ENCODE results near the gene CSGALNACT2. TPM values are rescaled to one million over a fixed set of nuclear protein-coding genes. Genes with fewer than 3 reads are reported as not detected.

CSGALNACT2 gene
- total RNA-seq, 1 donor from 2014 or later = 14.8 TPM

DNA sequence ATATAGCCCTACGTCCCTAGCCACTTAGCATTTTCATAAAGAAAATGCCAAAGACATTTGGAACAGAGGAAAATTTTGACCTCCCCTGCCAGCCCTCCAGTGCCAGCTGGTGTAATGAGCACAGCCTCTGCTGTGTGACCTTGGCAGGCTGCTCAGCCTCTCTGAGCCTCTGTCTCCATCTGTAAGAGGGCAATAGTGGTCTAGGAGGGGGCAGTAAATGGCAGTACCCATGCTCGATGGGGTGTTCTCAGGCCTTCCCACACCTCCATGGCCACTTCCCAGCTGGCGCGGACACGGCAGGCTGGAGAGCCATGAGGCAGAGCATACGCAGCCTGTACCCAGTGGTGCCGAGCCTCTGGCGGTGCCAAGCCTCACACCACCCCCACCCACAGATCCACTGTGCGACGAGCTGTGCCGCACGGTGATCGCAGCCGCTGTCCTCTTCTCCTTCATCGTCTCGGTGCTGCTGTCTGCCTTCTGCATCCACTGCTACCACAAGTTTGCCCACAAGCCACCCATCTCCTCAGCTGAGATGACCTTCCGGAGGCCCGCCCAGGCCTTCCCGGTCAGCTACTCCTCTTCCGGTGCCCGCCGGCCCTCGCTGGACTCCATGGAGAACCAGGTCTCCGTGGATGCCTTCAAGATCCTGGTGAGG lies 24.0 kb upstream of the CSGALNACT2 start:
- DNase-seq (ENCODE audit: low spot score in 2 of 2, unreplicated experiment in 2 of 2) = no peak
- H3K9me3 Mint-ChIP-seq = no peaks in the 10 kb centered on the region
- peaks cover 4% of the 10 kb centered on the region for H3K4me1 Mint-ChIP-seq
- peaks cover 4% of the 10 kb centered on the region for H3K27me3 Mint-ChIP-seq (ENCODE audit: low read depth)
- H3K27ac Mint-ChIP-seq = no peak overlapping the region
- H3K4me3 Mint-ChIP-seq = no peak overlapping the region
- H3K36me3 Mint-ChIP-seq = no peaks in the 10 kb centered on the region
- TF ChIP-seq, protein P1, sequence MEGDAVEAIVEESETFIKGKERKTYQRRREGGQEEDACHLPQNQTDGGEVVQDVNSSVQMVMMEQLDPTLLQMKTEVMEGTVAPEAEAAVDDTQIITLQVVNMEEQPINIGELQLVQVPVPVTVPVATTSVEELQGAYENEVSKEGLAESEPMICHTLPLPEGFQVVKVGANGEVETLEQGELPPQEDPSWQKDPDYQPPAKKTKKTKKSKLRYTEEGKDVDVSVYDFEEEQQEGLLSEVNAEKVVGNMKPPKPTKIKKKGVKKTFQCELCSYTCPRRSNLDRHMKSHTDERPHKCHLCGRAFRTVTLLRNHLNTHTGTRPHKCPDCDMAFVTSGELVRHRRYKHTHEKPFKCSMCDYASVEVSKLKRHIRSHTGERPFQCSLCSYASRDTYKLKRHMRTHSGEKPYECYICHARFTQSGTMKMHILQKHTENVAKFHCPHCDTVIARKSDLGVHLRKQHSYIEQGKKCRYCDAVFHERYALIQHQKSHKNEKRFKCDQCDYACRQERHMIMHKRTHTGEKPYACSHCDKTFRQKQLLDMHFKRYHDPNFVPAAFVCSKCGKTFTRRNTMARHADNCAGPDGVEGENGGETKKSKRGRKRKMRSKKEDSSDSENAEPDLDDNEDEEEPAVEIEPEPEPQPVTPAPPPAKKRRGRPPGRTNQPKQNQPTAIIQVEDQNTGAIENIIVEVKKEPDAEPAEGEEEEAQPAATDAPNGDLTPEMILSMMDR (IDR thresholded peaks at IDR 0.05; ENCODE audit: unreplicated experiment) = no peak

DNA sequence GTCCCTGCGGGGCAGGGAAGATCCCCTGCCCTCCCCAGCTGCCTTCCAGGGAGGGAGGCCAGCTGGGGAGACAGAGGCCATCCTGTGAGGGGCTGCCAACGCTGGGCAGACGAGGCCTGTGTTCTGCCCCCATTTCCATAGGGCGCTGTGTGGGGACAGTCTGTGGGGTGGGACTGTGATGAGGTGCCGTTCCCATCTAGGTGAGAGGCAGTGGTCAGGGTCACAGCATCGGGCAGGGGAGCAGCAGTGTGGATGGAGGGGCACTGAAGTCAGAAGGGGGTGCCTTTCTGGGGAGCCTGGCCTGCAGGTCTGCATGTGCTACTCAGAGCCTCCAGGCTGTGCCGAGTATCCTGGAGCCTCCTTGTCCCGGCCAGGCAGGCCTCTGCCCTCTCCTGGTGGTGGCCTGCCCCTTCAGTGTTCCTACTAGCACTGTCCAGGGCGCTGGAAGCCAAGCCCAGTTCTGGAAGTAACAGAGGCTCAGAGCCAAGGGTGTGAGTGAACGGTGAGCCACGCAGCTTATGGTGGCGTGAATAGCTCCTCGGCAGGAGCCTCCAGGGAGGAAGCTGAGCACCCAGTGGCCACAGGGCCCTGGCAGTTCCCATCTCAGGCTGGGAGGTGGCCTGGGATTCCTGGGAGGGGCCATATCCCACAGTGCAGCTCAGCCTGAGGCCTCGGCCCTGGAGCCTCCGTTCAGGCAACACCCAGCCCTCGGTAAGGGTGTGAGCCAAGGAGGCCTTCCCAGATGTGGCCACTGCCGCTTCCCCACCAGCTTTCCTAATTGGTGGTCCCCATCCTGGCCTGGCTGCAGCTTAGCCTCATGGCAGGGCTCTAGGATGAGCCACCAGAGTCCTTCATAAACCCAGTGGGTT lies 23.3 kb upstream of the CSGALNACT2 start:
- Mint-ChIP-seq H3K36me3 (no peaks in the 10 kb centered on the region), H3K4me3 (no peak overlapping the region), H3K27me3 (ENCODE audit: low read depth) (peaks cover 4% of the 10 kb centered on the region), H3K4me1 (peaks cover 4% of the 10 kb centered on the region), H3K27ac (no peak overlapping the region), H3K9me3 (no peaks in the 10 kb centered on the region)
- DNase-seq (ENCODE audit: low spot score in 2 of 2, unreplicated experiment in 2 of 2) = no peak
- TF ChIP-seq, protein P1 (IDR thresholded peaks at IDR 0.05; ENCODE audit: unreplicated experiment) = no peak

DNA sequence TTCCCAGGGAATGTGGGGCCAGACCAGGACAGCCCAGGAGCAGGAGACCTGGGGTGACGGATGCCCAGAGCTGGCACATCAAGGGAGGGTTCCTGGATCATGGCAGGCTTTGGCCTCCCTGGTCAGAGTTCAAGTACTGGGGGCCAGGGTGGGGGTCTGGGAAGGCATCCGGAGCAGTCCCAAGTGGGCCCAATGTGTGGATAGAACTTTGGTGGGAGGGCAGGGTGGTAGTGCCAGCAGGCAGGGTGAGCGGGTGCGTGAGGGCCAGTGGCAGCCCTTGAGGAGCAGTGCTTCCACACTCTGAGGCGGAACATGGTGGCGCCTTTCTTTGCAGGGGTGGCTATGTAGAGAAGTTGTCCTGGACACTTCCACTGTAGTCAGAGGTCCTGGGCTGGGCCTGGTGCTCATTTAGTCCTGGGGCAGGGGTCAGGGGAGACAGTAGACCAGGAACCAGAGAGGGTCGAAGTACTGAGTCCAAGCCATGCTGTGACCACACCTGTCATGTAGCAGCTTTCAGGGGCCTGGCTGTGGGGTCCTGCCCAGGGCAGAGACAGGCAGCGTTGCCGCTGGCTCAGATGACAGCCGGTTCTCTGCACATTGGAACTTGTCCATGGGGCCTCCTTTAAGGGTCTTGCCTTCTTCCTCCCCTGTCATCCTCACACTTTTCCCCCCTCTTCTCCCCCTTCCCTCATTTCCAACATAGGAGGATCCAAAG lies 22.2 kb upstream of the CSGALNACT2 start:
- no peak overlapping the region for H3K27ac Mint-ChIP-seq
- no peaks in the 10 kb centered on the region for H3K4me1 Mint-ChIP-seq
- no peaks in the 10 kb centered on the region for H3K36me3 Mint-ChIP-seq
- TF ChIP-seq, protein P1 (IDR thresholded peaks at IDR 0.05; ENCODE audit: unreplicated experiment) = no peak
- H3K9me3 Mint-ChIP-seq = no peaks in the 10 kb centered on the region
- H3K27me3 Mint-ChIP-seq (ENCODE audit: low read depth) = peaks cover 4% of the 10 kb centered on the region
- no peak overlapping the region for H3K4me3 Mint-ChIP-seq
- no peak for DNase-seq (ENCODE audit: low spot score in 2 of 2, unreplicated experiment in 2 of 2)

- peaks cover 4% of the 10 kb centered on the region for H3K27me3 Mint-ChIP-seq (ENCODE audit: low read depth)
- DNase-seq (ENCODE audit: low spot score in 2 of 2, unreplicated experiment in 2 of 2) = no peak
- no peaks in the 10 kb centered on the region for H3K9me3 Mint-ChIP-seq
- no peaks in the 10 kb centered on the region for H3K4me1 Mint-ChIP-seq
- TF ChIP-seq, protein P1 (IDR thresholded peaks at IDR 0.05; ENCODE audit: unreplicated experiment) = no peak
- no peaks in the 10 kb centered on the region for H3K36me3 Mint-ChIP-seq
- H3K27ac Mint-ChIP-seq = no peak overlapping the region
- H3K4me3 Mint-ChIP-seq = no peak overlapping the region
These were observed 21.6 kb upstream of the CSGALNACT2 start for GRCh38 chr10:43116596-43116995.

- DNase-seq (ENCODE audit: low spot score in 2 of 2, unreplicated experiment in 2 of 2) = no peak
- Mint-ChIP-seq H3K36me3 (no peaks in the 10 kb centered on the region), H3K4me3 (no peak overlapping the region), H3K27ac (no peak overlapping the region), H3K9me3 (no peaks in the 10 kb centered on the region), H3K4me1 (no peaks in the 10 kb centered on the region), H3K27me3 (ENCODE audit: low read depth) (peaks cover 4% of the 10 kb centered on the region)
- TF ChIP-seq, protein P1 (IDR thresholded peaks at IDR 0.05; ENCODE audit: unreplicated experiment) = no peak
These were observed 21.0 kb upstream of the CSGALNACT2 start for GRCh38 chr10:43117031-43117776.
